PC-3 (cell line): ENCODE measurements around the gene VWA8.

Experiments
- EZH2 ChIP-seq: fragments of 300-600 bp; sonication (generic); IDR thresholded peaks from one replicate; pipeline ENCODE4 v1.6.1; 2017; ENCODE audit warnings: antibody characterized with exemption, mild to moderate bottlenecking, low read length; ENCODE audit not compliant: unreplicated experiment
- TF ChIP-seq, protein P1 (sequence below): fragments of 300-600 bp; sonication (generic); conservative IDR thresholded peaks from 2 replicates; pipeline ENCODE4 v1.5.1; 2017; ENCODE audit warnings: antibody characterized with exemption, low read depth, mild to moderate bottlenecking, low read length

DNA sequence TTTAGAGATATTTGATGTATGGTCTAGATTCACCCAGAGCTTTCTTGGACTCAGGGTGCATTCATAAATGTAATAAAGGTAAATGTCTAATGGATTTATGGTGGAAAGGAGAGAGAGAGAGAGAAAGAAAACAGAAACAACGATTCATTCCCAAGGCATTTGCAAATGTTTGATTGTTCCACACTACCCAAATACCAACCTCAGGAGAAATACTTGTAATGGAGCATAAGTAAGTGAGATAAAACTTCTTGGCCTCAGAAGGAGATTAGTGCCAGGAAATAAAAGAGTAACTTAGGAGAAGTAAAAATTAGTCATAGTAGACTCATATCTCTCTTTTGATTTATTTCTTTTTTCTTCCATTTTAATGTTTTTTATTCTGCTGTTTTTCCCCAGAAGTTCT, 46.9 kb upstream of the VWA8 start:
- TF ChIP-seq, protein P1, sequence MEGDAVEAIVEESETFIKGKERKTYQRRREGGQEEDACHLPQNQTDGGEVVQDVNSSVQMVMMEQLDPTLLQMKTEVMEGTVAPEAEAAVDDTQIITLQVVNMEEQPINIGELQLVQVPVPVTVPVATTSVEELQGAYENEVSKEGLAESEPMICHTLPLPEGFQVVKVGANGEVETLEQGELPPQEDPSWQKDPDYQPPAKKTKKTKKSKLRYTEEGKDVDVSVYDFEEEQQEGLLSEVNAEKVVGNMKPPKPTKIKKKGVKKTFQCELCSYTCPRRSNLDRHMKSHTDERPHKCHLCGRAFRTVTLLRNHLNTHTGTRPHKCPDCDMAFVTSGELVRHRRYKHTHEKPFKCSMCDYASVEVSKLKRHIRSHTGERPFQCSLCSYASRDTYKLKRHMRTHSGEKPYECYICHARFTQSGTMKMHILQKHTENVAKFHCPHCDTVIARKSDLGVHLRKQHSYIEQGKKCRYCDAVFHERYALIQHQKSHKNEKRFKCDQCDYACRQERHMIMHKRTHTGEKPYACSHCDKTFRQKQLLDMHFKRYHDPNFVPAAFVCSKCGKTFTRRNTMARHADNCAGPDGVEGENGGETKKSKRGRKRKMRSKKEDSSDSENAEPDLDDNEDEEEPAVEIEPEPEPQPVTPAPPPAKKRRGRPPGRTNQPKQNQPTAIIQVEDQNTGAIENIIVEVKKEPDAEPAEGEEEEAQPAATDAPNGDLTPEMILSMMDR: no peak
- no peak for TF ChIP-seq EZH2
